Body of pancreas (tissue), 4 donors: ENCODE results near the gene PEX6.

ENCODE experiments used
- CTCF ChIP-seq, 7 experiments: fragments of 450-650 bp in 4 of 7; fragments of 200-600 bp in 3 of 7; sonication (generic) in 3 of 7; IDR thresholded peaks; one replicate each; pipeline ENCODE4 v1.5.1; 2016 to 2019; ENCODE audit warnings: antibody characterized with exemption in 7 of 7
- POLR2A ChIP-seq, 3 donors: fragments of 450-650 bp; IDR thresholded peaks; one replicate each; pipeline ENCODE4 v1.6.1; 2016; ENCODE audit warnings: antibody characterized with exemption in 3 of 3, mild to moderate bottlenecking in 2 of 3

GRCh38 chr6:42942444-42942843 is 36.5 kb downstream of the PEX6 start:
- TF ChIP-seq CTCF (IDR thresholded peaks at IDR 0.05) (no peak), POLR2A (IDR thresholded peaks at IDR 0.05) (no peak)
